ENCODE measurements around the gene DBNDD1.

Gene DBNDD1

GRCh38 chr16:89960966-89961365 lies 58.3 kb downstream of the DBNDD1 start:
- no peak for DNase-seq (ENCODE audit: low read depth)

- DNase-seq (ENCODE audit: low read depth): no peak
Observed at GRCh38 chr16:89958596-89958995, 60.7 kb downstream of the DBNDD1 start.

- no peak for DNase-seq (ENCODE audit: low read depth)
Observed at GRCh38 chr16:89958068-89958467, 61.2 kb downstream of the DBNDD1 start.

GRCh38 chr16:89957216-89957785 lies 62.0 kb downstream of the DBNDD1 start:
- no peak for DNase-seq (ENCODE audit: low read depth)

GRCh38 chr16:89956505-89957215 lies 62.6 kb downstream of the DBNDD1 start:
- DNase-seq (ENCODE audit: low read depth): no peak

GRCh38 chr16:89955001-89955685 lies 64.1 kb downstream of the DBNDD1 start:
- DNase-seq (ENCODE audit: low read depth): no peak
